Astrocyte of the cerebellum (primary cell): Measurements from ENCODE around the gene PNMA6F.
"Not testable (repeated sequence)": the region's sequence is repeated elsewhere in the genome, so short reads cannot be mapped to it uniquely, and the experiment has no call there.

Experiments
- DNase-seq: peaks from one replicate; pipeline ENCODE4 v3.0.0-alpha.2; 2011; ENCODE audit warnings: low read depth
- H3K4me3 ChIP-seq: 2 replicates; pipeline ENCODE4 v1.5.1; 2011; ENCODE audit warnings: mild to moderate bottlenecking, low read depth, low read length, moderate library complexity
- in situ Hi-C: cut with HindIII; loops from 2 replicates; pipeline ENCODE4 v1.10.0; 2017; ENCODE audit warnings: low sequenced_read_pairs
- TF ChIP-seq, protein P1 (sequence below): IDR thresholded peaks from 2 replicates; pipeline ENCODE4 v1.5.1; 2012; ENCODE audit warnings: low read length, low read depth, moderate library complexity, mild to moderate bottlenecking; ENCODE audit errors: missing control alignments

The PNMA6F gene

DNA sequence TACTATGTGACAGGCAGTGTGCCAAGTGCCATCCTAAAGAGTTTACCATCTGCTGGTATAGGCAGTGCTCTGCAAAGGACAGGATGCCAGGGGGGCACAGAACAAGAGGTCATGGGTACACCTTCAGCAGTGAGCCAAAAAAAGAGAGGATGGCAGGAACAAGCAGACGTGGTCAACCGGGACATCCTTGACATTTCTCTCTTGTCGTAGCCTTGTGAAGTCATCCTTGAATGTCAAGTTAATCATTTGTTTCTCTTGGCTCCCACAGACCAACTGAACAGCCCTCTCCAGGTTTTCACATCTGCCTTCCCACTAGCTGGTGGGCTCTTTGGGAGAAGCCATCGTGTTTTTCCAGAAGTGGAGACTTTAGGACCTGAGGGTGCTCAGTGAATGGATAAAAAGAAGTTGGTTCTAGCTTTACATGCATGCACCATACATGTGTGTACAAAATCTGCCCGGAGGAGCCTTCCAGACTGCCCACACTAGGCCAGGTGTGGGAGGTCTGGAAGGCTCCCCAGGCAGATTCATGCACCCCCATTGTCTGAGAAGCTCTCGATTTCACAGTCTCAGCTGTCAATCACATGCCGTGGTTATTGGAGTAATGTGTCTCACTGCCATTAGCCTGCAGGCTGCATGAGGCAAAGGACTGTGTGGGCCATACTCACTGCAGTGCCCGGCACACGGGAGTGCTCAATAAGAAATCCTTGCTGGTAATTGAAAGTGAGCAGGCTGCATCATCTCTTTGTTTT is 16.4 kb downstream of the PNMA6F start:
- no peak for DNase-seq
- TF ChIP-seq, protein P1, sequence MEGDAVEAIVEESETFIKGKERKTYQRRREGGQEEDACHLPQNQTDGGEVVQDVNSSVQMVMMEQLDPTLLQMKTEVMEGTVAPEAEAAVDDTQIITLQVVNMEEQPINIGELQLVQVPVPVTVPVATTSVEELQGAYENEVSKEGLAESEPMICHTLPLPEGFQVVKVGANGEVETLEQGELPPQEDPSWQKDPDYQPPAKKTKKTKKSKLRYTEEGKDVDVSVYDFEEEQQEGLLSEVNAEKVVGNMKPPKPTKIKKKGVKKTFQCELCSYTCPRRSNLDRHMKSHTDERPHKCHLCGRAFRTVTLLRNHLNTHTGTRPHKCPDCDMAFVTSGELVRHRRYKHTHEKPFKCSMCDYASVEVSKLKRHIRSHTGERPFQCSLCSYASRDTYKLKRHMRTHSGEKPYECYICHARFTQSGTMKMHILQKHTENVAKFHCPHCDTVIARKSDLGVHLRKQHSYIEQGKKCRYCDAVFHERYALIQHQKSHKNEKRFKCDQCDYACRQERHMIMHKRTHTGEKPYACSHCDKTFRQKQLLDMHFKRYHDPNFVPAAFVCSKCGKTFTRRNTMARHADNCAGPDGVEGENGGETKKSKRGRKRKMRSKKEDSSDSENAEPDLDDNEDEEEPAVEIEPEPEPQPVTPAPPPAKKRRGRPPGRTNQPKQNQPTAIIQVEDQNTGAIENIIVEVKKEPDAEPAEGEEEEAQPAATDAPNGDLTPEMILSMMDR = no peak
- in situ Hi-C loops = no loop called here
- H3K4me3 ChIP-seq = no peak overlapping the region

DNA sequence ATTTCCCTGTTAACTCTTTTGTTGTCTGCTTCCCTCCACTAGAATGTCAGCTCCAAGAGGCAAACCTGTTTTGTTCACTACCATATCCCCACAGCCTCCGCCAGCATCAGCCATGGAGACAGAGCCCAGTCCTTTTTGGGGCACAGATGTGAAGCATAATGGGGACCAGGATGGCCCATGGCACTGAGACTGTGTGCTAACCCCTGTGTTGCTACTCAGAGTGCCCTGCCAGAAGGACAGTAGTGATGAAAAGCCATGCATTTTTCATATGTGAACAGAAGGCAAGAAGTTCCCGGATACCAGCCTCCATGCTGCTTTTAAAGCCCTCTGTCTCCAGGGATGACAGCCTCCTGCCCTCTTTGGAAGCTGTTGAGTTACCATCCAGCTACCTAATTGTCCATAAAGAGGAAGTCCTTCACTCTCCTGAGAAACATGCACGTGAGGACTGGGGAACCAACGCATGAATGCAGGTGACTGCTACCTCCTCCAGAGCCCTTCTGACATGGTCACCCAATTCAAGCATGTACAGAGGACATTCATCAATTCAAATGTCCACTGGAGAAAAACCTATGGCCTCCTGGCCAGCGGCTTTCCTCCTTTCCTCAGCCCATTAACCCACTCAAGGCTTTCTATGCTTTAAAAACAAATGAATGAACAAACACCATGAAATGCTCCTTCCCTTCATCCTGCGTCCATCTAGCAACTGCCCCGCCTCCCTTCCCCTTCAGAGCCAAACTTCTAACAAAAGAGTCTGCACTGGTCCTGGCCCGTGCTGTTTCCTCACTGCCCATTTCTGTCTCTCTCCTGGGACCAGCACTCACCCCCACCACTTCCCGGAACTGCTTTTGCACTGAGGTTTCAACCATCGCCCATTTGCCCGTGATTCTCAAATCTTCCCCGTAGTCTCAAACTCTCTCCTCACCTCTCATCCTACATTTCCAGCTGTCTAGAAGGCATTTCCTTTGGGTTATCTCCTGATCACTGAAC is 18.0 kb downstream of the PNMA6F start:
- no peak for DNase-seq
- TF ChIP-seq, protein P1 = no peak
- in situ Hi-C loops = no loop called here
- H3K4me3 ChIP-seq = no peak overlapping the region

DNA sequence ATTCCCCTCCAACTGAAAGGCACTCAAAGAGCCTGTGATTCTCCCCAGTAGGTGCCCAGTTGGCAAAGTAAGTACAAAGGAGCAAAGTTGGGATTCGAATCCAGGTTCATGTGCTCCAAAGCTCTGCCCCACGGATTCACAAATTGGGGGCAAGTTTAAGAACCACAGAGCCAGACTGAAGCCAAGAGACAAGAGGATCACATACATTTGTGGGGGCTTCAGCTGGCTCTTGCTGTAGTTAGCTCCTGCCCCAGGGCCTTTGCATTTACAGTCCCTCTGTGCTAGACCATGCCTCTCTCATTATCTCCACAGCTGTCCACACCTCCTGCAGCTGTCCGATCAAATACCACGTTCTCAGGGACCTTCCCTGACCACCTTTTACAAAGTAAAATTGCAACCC is 18.8 kb downstream of the PNMA6F start:
- in situ Hi-C loops = no loop called here
- no peak overlapping the region for H3K4me3 ChIP-seq
- DNase-seq = no peak
- TF ChIP-seq, protein P1 = no peak

DNA sequence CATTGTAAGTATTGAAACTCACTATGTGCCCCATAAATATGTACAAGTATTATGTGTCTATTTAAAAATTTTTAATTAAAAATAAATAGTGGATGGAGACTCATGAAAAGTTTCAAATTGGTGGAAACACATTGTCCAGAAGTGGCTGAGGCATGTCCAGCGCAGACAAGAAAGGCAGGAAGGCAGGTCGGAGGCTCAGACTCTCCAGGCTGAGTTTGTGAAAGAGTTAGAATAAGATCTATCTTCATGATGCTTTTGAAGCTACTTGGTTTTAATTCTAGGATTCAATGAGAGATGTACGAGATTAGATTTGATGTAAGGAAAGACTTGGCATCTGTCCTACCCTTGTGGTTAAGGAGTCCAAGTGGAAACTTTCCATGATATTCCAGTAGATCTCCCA is 19.8 kb downstream of the PNMA6F start:
- in situ Hi-C loops = no loop called here
- TF ChIP-seq, protein P1 = no peak
- H3K4me3 ChIP-seq = no peak overlapping the region
- no peak for DNase-seq

DNA sequence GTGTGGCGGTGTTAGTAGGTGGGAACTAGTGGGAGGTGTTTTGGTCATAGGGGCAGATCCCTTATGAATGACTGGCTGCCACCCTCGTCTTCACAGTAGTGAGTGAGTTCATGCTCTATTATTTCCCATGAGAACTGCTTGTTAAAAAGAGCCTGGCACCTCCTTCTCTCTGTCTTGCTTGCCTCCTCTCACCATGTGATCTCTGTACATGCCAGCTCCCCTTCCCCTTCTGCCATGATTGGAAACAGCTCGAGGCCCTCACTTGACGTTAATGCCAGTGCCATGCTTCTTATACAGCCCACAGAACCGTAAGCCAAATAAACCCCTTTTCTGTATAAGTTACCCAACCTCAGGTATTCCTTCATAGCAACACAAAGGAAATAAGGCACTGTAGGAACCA is 21.7 kb downstream of the PNMA6F start:
- no peak for DNase-seq
- no peak overlapping the region for H3K4me3 ChIP-seq
- TF ChIP-seq, protein P1 = no peak
- in situ Hi-C loops = no loop called here

DNA sequence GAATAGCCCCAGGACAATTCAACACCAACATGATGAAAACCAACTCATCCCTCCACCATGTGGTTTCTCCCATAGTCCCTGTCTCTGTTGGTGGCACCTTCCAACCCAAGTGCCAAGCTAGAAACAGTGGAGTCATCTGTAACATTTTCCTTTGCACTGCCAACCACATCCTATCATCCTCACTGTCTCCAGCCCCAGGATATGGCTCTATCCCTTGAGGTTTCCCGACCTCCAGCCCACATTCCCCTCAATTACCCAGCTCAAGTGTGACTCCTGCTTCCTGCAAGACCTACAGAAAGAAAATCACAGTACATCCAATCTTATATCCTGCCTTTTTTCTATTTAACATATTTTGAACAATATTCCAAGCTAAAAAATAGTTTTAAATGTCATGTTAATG is 24.2 kb downstream of the PNMA6F start:
- no peak for DNase-seq
- H3K4me3 ChIP-seq = no peak overlapping the region
- in situ Hi-C loops = no loop called here
- TF ChIP-seq, protein P1 = no peak

DNA sequence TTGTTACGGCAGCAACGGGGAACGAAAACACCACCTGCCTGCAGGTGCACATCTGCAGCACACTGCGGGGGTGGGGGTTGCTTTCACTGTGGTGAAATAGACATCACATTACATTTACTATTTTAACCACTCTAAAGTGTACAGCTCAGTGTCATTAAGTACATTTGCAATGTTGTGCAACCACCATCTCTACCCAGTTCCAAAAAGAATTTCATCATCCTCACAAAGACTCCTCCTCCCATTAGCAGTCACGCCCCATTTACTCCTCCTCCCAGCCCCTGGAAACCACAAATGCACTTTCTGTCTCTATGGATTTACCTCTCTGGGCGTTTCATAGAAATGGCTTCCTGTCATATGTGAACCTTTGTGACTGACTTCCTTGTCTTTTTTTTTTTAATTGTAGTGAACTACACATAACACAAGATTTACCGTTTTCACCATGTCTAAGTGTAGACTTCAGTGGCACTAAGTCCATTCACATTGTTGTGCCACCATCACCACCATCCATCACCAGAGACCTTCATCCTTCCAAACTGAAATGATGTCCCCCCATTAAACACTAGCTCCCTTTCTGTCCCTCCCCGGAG is 28.0 kb downstream of the PNMA6F start:
- in situ Hi-C loops, H3K4me3 ChIP-seq, DNase-seq: not testable (repeated sequence)

DNA sequence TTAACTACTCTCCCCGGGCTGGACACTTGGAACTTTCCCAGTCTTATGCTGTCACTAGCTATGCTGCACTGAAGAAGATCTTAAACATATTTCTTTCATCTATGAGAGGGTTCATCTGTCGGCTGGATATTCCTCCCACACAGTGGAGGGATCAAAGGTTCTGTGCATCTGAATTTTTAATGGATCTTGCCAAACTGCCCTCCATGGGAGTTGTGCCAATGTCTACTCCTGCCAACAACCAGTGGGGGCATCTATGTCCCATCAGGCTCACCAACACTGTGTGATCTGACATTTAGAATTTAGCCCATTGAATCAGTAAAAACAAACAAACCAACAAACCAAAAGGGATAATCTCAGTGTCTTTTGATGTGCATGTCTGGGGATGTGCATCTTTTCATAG is 32.8 kb downstream of the PNMA6F start:
- H3K4me3 ChIP-seq, in situ Hi-C loops, DNase-seq: not testable (repeated sequence)

DNA sequence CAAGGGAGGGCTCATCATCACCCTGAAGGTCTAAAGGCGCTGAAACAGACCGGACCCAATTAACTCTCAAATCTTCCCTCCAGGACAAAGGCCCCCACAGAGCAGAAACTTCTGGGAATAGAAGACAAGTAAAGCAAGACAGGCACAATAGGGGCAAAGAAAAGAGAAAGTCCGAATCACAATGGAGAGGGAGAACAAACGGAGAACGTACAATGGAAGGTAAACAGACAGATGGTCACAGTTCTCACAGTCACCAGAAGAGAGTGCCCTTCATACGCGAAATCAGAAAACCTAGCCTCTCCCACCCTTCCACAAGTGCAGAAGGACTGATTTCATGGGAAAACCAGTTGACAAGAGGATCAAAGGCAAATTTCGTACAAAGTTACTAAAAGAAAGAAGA is 35.9 kb downstream of the PNMA6F start:
- in situ Hi-C loops, H3K4me3 ChIP-seq, DNase-seq: not testable (repeated sequence)
